Left renal cortex interstitium (tissue), 4 donors: ENCODE results near the gene ZPBP2. TPM values are rescaled to one million over a fixed set of nuclear protein-coding genes. Genes with fewer than 3 reads are reported as not detected.
"Not testable (repeated sequence)": the region's sequence is repeated elsewhere in the genome, so short reads cannot be mapped to it uniquely, and the experiment has no call there.

ENCODE experiments used
- DNase-seq, 4 donors: peaks; one replicate each; pipeline ENCODE4 v3.0.0-alpha.2; 2013; ENCODE audit warnings: low read depth in 4 of 4, low spot score in 2 of 4, missing footprints in 1 of 4
- polyA plus RNA-seq, 4 donors: library from polyadenylated mRNA; unstranded; fragments of 120-200 nt; gene quantifications; one replicate each; pipeline ENCODE4 v1.2.1, GENCODE V29; 2013; ENCODE audit not compliant: insufficient read length in 4 of 4

Gene ZPBP2
- polyA plus RNA-seq, 4 donors, result not detected

DNA sequence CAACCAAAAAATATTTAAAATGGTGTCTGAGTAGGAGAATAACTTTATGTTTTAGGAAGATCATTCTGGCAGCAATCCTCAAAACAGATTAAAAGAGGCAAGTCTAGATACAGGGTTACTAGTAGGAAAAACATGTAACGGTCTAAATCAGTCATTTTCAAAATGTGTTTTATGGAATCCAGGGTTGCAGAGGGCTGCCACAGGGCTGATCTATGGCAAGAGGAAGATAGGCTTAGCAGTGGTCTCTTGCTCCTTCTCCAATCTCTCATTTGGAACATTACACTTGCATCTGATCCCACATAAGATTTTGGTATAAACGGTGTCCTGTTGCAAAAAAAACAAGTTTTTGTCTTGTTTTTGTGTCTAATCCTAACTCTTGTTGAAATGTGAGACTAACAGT, 13.1 kb upstream of the ZPBP2 start:
- DNase-seq, result no peak

DNA sequence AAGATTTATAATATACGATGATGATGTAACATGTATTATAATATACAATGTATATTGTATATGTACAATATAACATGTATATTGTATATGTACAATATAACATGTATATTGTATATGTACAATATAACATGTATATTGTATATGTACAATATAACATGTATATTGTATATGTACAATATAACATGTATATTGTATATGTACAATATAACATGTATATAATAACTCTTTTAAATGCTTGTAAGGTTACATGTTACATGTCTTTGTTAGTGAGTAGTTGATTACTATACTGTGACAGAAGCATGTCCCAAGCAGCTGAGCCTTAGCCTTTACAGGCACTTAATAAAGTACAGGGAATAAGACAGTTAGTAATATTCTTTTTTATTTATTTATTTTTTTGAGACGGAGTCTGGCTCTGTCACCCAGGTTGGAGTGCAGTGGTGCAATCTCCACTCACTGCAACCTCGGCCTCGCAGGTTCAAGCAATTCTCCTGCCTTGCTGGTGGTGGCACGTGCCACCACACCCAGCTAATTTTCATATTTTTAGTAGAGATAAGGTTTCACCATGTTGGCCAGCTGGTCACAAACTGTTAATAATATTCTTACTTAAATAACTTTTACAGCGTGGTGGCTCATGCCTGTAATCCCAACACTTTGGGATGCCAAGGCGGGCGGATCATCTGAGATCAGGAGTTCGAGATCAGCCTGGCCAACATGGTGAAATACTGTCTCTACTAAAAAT, 11.9 kb upstream of the ZPBP2 start:
- DNase-seq, result not testable (repeated sequence)

DNA sequence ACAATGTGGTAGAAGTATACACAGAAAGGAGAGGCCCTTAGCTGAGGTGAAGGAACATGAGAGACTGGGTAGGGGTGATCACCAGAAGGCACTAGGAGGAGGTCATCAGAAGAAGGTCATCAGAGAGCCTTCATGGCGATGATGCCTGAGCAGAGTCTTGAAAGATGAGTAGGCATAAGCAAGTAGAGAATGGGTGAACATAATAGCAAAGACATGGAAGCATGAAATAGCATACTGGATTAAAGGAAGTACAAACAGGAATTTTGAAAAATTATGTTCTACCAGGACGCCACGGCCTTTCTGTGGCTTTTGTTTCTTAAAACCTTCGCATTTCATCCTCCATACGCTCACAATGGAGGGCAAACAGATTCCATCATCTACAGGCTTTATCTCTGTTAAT, 6.8 kb upstream of the ZPBP2 start:
- no peak for DNase-seq

- no peak for DNase-seq
These were observed 4.6 kb upstream of the ZPBP2 start for GRCh38 chr17:39863244-39863917.

DNA sequence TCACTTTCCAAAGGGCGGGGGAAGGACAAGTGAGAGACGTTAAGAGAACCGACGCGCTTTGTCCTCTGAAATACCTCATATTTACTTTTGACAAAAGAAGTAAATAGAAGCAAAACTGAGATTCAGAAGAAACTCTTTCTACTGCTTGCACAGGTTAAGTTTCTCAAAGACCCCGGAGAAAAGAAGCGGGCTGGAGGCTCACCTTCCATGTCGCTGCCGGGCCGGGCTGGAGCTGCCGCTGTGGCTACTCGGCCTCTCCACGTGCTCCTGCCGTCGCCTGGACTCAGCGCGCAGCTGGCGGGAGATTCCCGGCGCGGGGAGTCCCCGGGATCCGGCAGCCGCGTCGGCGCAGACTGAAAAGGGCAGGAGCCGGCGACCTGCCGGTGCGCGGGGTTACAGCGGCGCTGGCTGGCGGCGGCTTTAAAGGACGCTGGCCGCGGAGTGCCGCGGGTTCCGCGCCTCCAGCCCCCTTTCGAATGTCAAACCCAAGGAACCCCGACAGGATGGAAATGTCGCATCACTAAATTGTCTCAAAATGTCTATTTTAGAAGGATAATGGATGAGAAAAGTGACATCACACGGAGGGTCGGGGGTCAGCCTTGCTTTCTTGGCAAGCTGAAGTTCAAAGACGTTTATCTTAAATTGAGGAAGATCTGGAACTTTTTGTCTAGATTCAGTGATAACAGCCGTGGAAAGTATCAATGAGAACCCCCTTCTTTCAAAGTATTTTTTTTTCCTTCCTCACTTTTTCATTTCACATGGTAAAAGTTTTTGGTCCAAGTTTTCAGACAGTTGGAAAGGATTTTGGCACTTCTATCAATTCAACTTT, 3.9 kb upstream of the ZPBP2 start, which contains the start of gene IKZF3:
Gene IKZF3, minus strand, starts transcription at position 395 of the 829 bp plus-strand sequence. Its CDS starts 186 bp downstream, at position 209.
- peak in 1 of 4 donors; percentile 26 for DNase-seq

- no peak for DNase-seq
These were observed 1.8 kb upstream of the ZPBP2 start for GRCh38 chr17:39866013-39866730.

GRCh38 chr17:39867084-39867879, 720 bp upstream of the ZPBP2 start:
- DNase-seq, result no peak

DNA sequence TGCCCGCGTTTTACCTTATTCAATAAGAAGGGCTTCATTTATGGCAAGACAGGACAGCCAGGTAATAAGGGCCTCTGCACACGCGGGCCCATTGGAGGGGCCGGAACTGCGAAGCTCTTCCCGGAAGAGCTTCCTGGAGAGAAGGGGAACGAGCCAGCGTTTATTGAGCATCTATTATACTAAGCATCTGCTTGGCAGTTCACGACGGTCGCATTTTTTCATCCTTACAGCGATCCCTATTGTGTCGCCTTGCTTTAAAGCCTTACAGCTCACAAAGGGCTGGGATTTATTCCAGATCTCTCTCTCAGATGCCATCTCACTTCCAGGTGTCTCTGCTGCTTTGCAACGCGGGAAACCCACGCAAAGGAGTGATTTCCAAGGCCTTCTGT, 546 bp downstream of the ZPBP2 start:
- no peak for DNase-seq

GRCh38 chr17:39870776-39871175, 2.8 kb downstream of the ZPBP2 start:
- no peak for DNase-seq

GRCh38 chr17:39871801-39872200, 3.8 kb downstream of the ZPBP2 start:
- no peak for DNase-seq

- DNase-seq, result no peak
These were observed 4.7 kb downstream of the ZPBP2 start for GRCh38 chr17:39872751-39873150.

DNA sequence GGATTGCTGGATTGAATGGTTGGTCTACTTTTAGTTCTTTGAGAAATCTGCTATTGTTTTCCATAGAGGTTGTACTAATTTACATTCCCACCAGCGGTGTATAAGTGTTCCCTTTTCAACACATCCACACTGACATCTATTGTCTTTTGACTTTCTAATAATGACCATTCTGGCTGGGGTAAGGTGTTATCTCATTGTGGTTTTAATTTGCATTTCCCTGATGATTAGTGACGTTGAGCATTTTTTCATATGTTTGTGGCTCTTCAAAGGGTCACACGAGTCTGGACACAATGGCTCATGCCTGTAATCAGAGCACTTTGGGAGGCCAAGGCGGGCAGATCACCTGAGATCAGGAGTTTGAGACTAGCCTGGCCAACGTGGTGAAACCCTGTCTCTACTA, 18.1 kb downstream of the ZPBP2 start:
- DNase-seq, result not testable (repeated sequence)

- no peak for DNase-seq
These were observed 19.1 kb downstream of the ZPBP2 start for GRCh38 chr17:39887078-39887477.

GRCh38 chr17:39889200-39889599, 21.2 kb downstream of the ZPBP2 start:
- no peak for DNase-seq

- DNase-seq, result no peak
These were observed 26.8 kb downstream of the ZPBP2 start for GRCh38 chr17:39894681-39895376.

- DNase-seq, result no peak
These were observed 30.1 kb downstream of the ZPBP2 start for GRCh38 chr17:39898088-39898487.

DNA sequence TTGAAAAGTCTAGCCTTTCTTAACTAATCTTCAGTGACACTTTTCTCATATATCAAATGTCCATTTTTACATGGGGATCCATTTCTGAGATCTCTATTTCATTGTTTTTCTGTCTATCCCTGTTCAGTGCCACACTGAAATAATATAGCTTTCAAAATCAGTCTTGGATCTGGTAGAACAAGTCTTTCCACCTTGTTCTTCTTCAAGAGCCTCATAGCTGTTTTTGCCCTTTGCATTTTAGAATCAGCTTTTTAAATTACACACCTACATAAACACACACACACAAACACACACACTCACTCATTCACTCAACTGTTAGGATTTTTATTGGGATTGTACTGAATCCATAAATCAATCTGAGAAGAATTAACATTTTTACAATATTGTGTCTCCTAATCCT, 31.2 kb downstream of the ZPBP2 start:
- no peak for DNase-seq

GRCh38 chr17:39902027-39902426, 34.0 kb downstream of the ZPBP2 start:
- not testable (repeated sequence) for DNase-seq
